ENCODE results near the gene EXOSC10. TPM values are rescaled to one million over a fixed set of nuclear protein-coding genes. Genes with fewer than 3 reads are reported as not detected.

Gene EXOSC10
- total RNA-seq, 1 experiment from 2014 or later: 50.8 TPM

DNA sequence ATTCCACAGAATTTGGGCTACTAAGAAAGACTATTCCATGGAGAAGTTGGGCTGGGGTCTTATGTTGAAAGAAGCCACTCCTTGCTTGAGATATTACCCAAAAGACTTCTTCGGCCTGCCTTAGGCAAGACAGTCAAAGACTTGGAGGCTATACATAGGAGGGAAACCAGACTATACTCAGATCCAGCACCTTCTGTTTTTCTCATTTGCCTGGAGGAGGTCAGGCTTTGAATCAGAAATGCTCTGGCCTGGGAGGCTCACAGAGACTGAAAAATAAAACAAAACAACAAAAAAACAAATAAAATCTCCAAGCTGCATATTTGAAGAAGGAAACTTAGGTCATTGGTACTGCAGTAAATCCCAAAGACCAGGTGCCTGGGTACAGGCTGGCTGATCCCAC is 38.4 kb upstream of the EXOSC10 start:
- no peaks in the 10 kb centered on the region for H3K27me3 Mint-ChIP-seq (ENCODE audit: unreplicated experiment)
- CTCF ChIA-PET: no interaction called here
- no peak overlapping the region for H3K27ac Mint-ChIP-seq (ENCODE audit: unreplicated experiment)
- TF ChIP-seq, protein P1, sequence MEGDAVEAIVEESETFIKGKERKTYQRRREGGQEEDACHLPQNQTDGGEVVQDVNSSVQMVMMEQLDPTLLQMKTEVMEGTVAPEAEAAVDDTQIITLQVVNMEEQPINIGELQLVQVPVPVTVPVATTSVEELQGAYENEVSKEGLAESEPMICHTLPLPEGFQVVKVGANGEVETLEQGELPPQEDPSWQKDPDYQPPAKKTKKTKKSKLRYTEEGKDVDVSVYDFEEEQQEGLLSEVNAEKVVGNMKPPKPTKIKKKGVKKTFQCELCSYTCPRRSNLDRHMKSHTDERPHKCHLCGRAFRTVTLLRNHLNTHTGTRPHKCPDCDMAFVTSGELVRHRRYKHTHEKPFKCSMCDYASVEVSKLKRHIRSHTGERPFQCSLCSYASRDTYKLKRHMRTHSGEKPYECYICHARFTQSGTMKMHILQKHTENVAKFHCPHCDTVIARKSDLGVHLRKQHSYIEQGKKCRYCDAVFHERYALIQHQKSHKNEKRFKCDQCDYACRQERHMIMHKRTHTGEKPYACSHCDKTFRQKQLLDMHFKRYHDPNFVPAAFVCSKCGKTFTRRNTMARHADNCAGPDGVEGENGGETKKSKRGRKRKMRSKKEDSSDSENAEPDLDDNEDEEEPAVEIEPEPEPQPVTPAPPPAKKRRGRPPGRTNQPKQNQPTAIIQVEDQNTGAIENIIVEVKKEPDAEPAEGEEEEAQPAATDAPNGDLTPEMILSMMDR (IDR thresholded peaks at IDR 0.05; ENCODE audit: unreplicated experiment): no peak
- no peaks in the 10 kb centered on the region for H3K4me1 Mint-ChIP-seq (ENCODE audit: low read depth, unreplicated experiment)
- H3K4me3 Mint-ChIP-seq (ENCODE audit: low read depth, unreplicated experiment): no peak overlapping the region
- intact Hi-C loops (cut with micrococcal nuclease; ENCODE audit: unreplicated experiment): no loop called here
- H3K36me3 Mint-ChIP-seq (ENCODE audit: insufficient read depth, unreplicated experiment): no peaks in the 10 kb centered on the region
- DNase-seq: no peak
- no TSS peak for BruUV-seq (replicated peaks)
- no peaks in the 10 kb centered on the region for H3K9me3 Mint-ChIP-seq (ENCODE audit: low read depth, unreplicated experiment)

DNA sequence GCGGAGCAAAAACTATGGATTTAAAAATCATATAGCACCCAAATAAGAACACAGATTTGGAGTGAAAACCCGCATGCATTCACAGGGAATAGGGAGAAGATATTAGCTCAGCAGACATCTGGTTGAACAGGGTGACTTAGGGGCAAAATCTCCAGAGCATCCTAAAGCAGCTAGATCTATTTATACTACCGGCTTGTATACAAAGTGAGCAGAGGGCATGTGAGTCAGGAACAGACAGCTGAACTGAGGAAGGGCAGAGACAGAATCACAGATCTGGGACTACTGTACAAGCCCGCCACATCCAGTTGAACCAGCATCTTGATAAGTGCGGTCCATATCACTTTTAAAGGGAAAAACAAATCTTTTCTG is 35.2 kb upstream of the EXOSC10 start:
- intact Hi-C loops (cut with micrococcal nuclease; ENCODE audit: unreplicated experiment): no loop called here
- TF ChIP-seq, protein P1 (IDR thresholded peaks at IDR 0.05; ENCODE audit: unreplicated experiment): no peak
- H3K4me3 Mint-ChIP-seq (ENCODE audit: low read depth, unreplicated experiment): no peak overlapping the region
- CTCF ChIA-PET: no interaction called here
- no peaks in the 10 kb centered on the region for H3K27me3 Mint-ChIP-seq (ENCODE audit: unreplicated experiment)
- H3K4me1 Mint-ChIP-seq (ENCODE audit: low read depth, unreplicated experiment): no peaks in the 10 kb centered on the region
- BruUV-seq (replicated peaks): no TSS peak
- H3K9me3 Mint-ChIP-seq (ENCODE audit: low read depth, unreplicated experiment): no peaks in the 10 kb centered on the region
- H3K36me3 Mint-ChIP-seq (ENCODE audit: insufficient read depth, unreplicated experiment): peaks cover 5% of the 10 kb centered on the region
- DNase-seq: no peak
- no peak overlapping the region for H3K27ac Mint-ChIP-seq (ENCODE audit: unreplicated experiment)

DNA sequence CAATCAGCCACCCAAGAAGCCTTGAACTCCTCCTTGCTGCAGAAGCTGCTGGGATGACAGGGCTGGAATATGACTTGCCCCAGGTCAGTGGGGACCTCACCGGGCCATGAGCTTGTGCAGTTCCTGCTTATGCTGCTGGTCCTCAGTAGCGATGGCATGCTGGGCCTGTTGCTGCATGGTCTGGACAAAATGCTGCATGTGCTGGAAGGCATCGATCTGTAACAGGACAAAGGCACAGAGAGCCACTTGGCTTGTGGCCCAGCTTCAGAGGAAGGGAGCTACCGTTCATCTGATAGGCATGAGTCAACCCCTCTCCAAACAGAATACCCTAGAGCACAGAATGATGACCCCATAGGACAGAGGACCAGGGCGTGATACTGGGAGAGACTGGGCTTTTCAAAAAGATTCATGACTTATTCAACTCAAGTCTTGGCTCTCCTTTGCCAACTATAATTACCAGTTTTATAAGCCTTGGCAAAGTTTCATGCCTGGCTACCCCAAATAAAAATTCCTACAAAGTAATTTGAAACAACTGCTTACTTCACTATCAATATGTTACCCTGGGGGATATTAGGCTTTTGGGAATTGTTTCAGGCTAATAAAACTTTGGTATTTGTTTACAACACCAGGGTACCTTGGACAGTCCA is 34.7 kb upstream of the EXOSC10 start:
- Mint-ChIP-seq H3K27me3 (ENCODE audit: unreplicated experiment) (no peaks in the 10 kb centered on the region), H3K4me1 (ENCODE audit: low read depth, unreplicated experiment) (no peaks in the 10 kb centered on the region), H3K9me3 (ENCODE audit: low read depth, unreplicated experiment) (no peaks in the 10 kb centered on the region), H3K4me3 (ENCODE audit: low read depth, unreplicated experiment) (no peak overlapping the region), H3K27ac (ENCODE audit: unreplicated experiment) (no peak overlapping the region), H3K36me3 (ENCODE audit: insufficient read depth, unreplicated experiment) (peaks cover 5% of the 10 kb centered on the region)
- intact Hi-C loops (cut with micrococcal nuclease; ENCODE audit: unreplicated experiment): no loop called here
- CTCF ChIA-PET: interaction anchor here (0.6 kb wide), 1 partner anchor 386 kb away, joined by 5 read pairs; no protein-coding TSS in a partner anchor
- TF ChIP-seq, protein P1 (IDR thresholded peaks at IDR 0.05; ENCODE audit: unreplicated experiment): no peak
- no peak for DNase-seq
- BruUV-seq (replicated peaks): no TSS peak

DNA sequence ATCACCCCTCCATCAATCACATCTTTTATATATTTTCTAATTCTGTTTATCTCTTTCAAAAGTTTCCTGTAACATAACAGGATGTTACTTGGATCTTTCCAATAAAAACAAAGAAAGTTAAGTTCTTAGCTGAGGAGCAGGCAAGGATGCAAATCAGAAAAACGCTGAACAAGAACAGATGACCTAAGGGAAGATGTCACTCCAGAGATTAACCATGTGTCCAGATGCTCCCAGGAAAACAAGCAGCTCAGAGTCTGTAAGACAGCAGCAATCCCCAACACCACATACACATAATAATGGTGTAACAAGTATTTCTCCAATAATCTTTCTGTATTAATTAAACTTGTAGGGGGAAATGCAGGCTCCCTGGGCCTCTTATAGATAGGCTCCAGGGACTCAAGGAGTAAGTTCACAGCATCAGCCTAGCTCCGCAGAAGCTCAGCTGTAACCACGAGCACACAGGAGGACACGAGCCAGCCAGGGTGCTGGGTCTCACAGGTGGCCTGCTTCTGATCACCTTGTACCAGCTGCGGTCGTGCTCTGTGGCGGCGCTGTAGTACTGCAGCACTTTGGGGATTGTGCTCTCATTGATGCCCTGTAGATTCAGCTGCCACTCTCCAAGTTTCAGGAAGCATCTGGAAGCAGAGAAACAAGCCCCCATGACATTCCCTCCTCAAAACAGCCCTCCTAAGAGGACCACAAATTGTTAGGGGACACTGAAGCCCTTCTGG is 33.1 kb upstream of the EXOSC10 start:
- Mint-ChIP-seq H3K27me3 (ENCODE audit: unreplicated experiment) (no peaks in the 10 kb centered on the region), H3K4me3 (ENCODE audit: low read depth, unreplicated experiment) (no peak overlapping the region), H3K36me3 (ENCODE audit: insufficient read depth, unreplicated experiment) (peaks cover 9% of the 10 kb centered on the region), H3K4me1 (ENCODE audit: low read depth, unreplicated experiment) (no peaks in the 10 kb centered on the region), H3K9me3 (ENCODE audit: low read depth, unreplicated experiment) (no peaks in the 10 kb centered on the region), H3K27ac (ENCODE audit: unreplicated experiment) (no peak overlapping the region)
- DNase-seq: no peak
- BruUV-seq (replicated peaks): no TSS peak
- intact Hi-C loops (cut with micrococcal nuclease; ENCODE audit: unreplicated experiment): no loop called here
- CTCF ChIA-PET: no interaction called here
- TF ChIP-seq, protein P1 (IDR thresholded peaks at IDR 0.05; ENCODE audit: unreplicated experiment): no peak
